ENCODE results near the gene SAMM50. TPM values are rescaled to one million over a fixed set of nuclear protein-coding genes. Genes with fewer than 3 reads are reported as not detected.

The SAMM50 gene
- total and polyA plus RNA-seq, 10 donors, result 17.8 to 35.5 (median 28.0) TPM

DNA sequence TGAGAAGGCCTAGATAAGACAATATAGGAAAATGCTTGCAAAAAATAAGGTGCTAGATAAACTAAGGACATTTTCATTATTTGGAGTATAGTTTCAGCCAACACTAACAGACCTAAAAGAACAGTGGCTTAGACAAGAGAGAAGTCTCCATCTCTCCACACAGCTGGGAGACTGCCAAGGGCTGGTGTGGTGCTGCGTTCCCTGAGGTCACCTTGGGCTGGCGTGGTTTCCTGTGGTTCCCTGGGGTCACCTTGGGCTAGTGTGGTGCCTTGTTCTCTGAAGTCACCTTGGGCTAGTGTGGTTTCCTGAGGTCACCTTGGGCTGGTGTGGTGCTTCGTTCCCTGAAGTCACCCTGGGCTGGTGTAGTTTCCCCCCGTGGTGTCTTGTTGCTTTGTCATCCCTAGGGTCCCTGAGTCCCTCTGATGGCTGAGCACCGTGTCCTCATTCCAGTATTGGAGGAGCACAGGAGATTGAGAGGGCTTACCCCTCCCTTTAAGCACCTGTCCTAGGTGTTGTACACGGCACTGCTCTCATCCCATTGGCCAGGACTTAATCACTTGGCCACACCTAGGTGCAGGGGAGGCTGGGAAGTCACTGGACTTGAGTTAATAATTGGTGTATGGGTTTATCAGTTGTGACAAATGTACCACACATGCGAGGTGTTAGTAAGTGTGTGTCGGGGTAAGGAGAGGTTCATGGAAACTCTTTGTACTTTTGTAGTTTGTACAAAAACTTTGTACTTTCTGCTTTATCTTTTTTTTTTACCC, 14.9 kb downstream of the SAMM50 start:
- no peaks in the 10 kb centered on the region for H3K9me3 ChIP-seq
- no peak overlapping the region for H3K4me3 ChIP-seq
- intact Hi-C loops (cut with DNase I; ENCODE audit: low total_unique reads), result no loop called here
- TF ChIP-seq POLR2AphosphoS5 (IDR thresholded peaks at IDR 0.05), result no peak
- TF ChIP-seq POLR2A (IDR thresholded peaks at IDR 0.05), result no peak
- no peak overlapping the region for H3K27ac ChIP-seq
- H3K27me3 ChIP-seq (replicated peaks in 1 of 7), result no peaks in the 10 kb centered on the region
- no peak for DNase-seq
- peaks cover 7 to 100% (median 93%) of the 10 kb centered on the region in 6 donors for H3K36me3 ChIP-seq
- H3K4me1 ChIP-seq, result no peaks in the 10 kb centered on the region
- 81 to 87% (median 84%) methylated on average over 8 of the region's 8 CpGs for WGBS, 5 donors

DNA sequence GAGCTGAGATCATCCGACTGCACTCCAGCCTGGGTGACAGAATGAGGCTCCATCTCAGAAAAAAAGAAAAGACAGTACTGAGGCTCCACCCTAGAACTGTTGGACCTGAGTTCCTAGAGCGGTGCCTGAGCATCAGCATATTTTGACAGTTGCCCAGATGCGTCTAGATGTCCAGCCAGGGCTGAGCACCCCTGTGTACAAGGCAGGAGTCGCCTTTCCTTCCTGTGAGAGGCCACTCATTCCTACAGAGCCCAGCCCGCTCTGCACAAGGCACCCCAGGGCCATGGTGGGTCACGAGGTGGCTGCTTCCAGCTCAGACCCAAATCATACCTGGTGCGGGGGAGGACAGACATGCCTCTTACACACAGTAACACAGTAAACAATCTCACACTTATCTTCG, 15.9 kb downstream of the SAMM50 start:
- Histone ChIP-seq H3K4me3 (no peak overlapping the region), H3K9me3 (no peaks in the 10 kb centered on the region), H3K36me3 (peaks cover 11 to 100% (median 93%) of the 10 kb centered on the region in 6 donors), H3K27ac (no peak overlapping the region), H3K27me3 (replicated peaks in 1 of 7) (no peaks in the 10 kb centered on the region), H3K4me1 (no peaks in the 10 kb centered on the region)
- 85 to 93% (median 90%) methylated on average over 8 of the region's 8 CpGs for WGBS, 5 donors
- TF ChIP-seq POLR2AphosphoS5 (IDR thresholded peaks at IDR 0.05), result peak in 1 of 3 donors; percentile 23
- no peak for TF ChIP-seq POLR2A (IDR thresholded peaks at IDR 0.05)
- TF ChIP-seq, protein P1, sequence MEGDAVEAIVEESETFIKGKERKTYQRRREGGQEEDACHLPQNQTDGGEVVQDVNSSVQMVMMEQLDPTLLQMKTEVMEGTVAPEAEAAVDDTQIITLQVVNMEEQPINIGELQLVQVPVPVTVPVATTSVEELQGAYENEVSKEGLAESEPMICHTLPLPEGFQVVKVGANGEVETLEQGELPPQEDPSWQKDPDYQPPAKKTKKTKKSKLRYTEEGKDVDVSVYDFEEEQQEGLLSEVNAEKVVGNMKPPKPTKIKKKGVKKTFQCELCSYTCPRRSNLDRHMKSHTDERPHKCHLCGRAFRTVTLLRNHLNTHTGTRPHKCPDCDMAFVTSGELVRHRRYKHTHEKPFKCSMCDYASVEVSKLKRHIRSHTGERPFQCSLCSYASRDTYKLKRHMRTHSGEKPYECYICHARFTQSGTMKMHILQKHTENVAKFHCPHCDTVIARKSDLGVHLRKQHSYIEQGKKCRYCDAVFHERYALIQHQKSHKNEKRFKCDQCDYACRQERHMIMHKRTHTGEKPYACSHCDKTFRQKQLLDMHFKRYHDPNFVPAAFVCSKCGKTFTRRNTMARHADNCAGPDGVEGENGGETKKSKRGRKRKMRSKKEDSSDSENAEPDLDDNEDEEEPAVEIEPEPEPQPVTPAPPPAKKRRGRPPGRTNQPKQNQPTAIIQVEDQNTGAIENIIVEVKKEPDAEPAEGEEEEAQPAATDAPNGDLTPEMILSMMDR (IDR thresholded peaks at IDR 0.05 in 8 of 11, conservative IDR thresholded peaks at IDR 0.05 in 3 of 11), result no peak
- intact Hi-C loops (cut with DNase I; ENCODE audit: low total_unique reads), result no loop called here
- no peak for DNase-seq

DNA sequence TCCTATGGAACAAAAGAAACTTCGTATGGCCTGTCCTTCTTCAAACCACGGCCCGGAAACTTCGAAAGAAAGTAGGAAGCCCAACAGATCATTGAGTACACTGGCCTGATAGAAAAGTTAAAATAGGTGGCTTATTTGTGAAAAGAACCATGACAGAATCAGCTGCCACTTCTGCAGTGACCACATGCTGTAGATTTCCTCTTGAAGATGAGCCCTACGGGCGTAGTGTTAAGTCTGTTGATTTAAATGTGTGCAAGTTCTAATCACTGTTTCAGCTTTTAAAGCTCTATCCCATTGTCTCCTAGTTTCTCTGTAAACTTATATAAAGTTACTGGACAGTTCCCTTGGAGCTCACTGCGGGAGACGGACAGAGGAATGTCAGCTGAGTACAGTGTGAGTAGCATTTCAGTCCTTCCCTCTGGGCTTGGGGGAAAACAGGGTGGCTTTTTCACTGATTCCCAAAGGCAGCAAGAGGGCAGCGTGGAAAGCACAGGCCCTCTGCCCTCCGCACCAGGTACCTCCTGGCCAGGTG, 17.8 kb downstream of the SAMM50 start:
- TF ChIP-seq, protein P1 (IDR thresholded peaks at IDR 0.05 in 8 of 11, conservative IDR thresholded peaks at IDR 0.05 in 3 of 11), result no peak
- TF ChIP-seq POLR2A (IDR thresholded peaks at IDR 0.05) (no peak), POLR2AphosphoS5 (IDR thresholded peaks at IDR 0.05) (no peak)
- WGBS, 5 donors, result 92 to 97% (median 95%) methylated on average over 10 of the region's 10 CpGs
- Histone ChIP-seq H3K9me3 (no peaks in the 10 kb centered on the region), H3K4me3 (no peak overlapping the region), H3K4me1 (no peaks in the 10 kb centered on the region), H3K27me3 (replicated peaks in 1 of 7) (no peaks in the 10 kb centered on the region), H3K27ac (no peak overlapping the region), H3K36me3 (peaks cover 14 to 100% (median 93%) of the 10 kb centered on the region in 6 donors)
- no peak for DNase-seq
- intact Hi-C loops (cut with DNase I; ENCODE audit: low total_unique reads), result no loop called here

DNA sequence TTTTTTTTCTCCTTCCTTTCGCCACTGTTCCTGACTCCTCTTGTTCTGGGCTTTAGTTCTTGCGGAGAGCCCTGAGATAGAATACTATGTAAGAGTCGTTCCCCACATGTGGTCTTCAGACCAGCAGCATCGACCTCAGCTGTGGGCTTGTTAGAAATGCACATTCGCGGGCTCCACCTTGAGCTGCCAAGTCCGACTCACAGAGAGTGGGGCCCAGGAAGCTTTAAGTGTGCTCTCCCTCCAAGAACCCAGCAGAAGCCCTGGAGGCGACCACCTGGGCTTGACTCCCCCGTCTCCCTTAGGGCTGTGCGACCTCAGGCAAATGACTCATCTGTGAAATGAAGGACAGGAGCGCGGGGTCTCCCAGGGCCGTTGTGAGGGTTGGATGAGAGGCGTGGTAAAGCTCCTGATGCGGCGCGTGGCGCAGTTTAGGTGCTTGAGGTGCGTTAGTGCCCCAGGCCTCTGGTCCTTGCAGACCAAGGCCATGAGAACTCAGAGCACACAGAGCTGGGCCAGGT, 18.8 kb downstream of the SAMM50 start:
- no peak overlapping the region for H3K4me3 ChIP-seq
- no peaks in the 10 kb centered on the region for H3K9me3 ChIP-seq
- no peaks in the 10 kb centered on the region for H3K4me1 ChIP-seq
- TF ChIP-seq, protein P1 (IDR thresholded peaks at IDR 0.05 in 8 of 11, conservative IDR thresholded peaks at IDR 0.05 in 3 of 11), result no peak
- TF ChIP-seq POLR2A (IDR thresholded peaks at IDR 0.05) (no peak), POLR2AphosphoS5 (IDR thresholded peaks at IDR 0.05) (no peak)
- no peaks in the 10 kb centered on the region for H3K27me3 ChIP-seq (replicated peaks in 1 of 7)
- DNase-seq, result peak; percentile 35
- intact Hi-C loops (cut with DNase I; ENCODE audit: low total_unique reads), result no loop called here
- 90 to 96% (median 94%) methylated on average over 17 to 19 of the region's 19 CpGs for WGBS, 5 donors
- H3K27ac ChIP-seq, result no peak overlapping the region
- H3K36me3 ChIP-seq, result peaks cover 14 to 100% (median 92%) of the 10 kb centered on the region in 6 donors
